Daoy (cell line): ENCODE data around the gene ARRB1. TPM values are rescaled to one million over a fixed set of nuclear protein-coding genes. Genes with fewer than 3 reads are reported as not detected.
"Not testable (repeated sequence)": the region's sequence is repeated elsewhere in the genome, so short reads cannot be mapped to it uniquely, and the experiment has no call there.

Source experiments
- DNase-seq: peaks from one replicate; pipeline ENCODE4 v3.0.0-alpha.2; 2015; ENCODE audit warnings: low read depth
- total RNA-seq: library from RNA; depleted of rRNA; stranded (reverse); fragments of >200 nt; shearing (Covaris generic); gene quantifications from 2 replicates; pipeline ENCODE4 v1.2.3, GENCODE V29; 2014

The ARRB1 gene
- total RNA-seq, 1 experiment from 2014 or later = 12.8 TPM

GRCh38 chr11:75344186-75344585 lies 7.3 kb downstream of the ARRB1 start:
- no peak for DNase-seq

GRCh38 chr11:75342966-75343870 lies 8.2 kb downstream of the ARRB1 start:
- DNase-seq = no peak

- DNase-seq = peak; percentile 26
Observed at GRCh38 chr11:75342231-75342918, 9.1 kb downstream of the ARRB1 start.

- DNase-seq = no peak
Observed at GRCh38 chr11:75341612-75342011, 9.8 kb downstream of the ARRB1 start.

- no peak for DNase-seq
Observed at GRCh38 chr11:75339685-75340409, 11.6 kb downstream of the ARRB1 start.

- DNase-seq = no peak
Observed at GRCh38 chr11:75338516-75339208, 12.8 kb downstream of the ARRB1 start.

GRCh38 chr11:75337195-75337654 lies 14.2 kb downstream of the ARRB1 start:
- peak; percentile 77 for DNase-seq

- no peak for DNase-seq
Observed at GRCh38 chr11:75334976-75335375, 16.5 kb downstream of the ARRB1 start.

- no peak for DNase-seq
Observed at GRCh38 chr11:75334402-75334891, 17.0 kb downstream of the ARRB1 start.

GRCh38 chr11:75333807-75334140 lies 17.7 kb downstream of the ARRB1 start:
- no peak for DNase-seq

GRCh38 chr11:75333022-75333806 lies 18.2 kb downstream of the ARRB1 start:
- DNase-seq = no peak

- not testable (repeated sequence) for DNase-seq
Observed at GRCh38 chr11:75331761-75332160, 19.7 kb downstream of the ARRB1 start.

GRCh38 chr11:75331304-75331703 lies 20.2 kb downstream of the ARRB1 start:
- not testable (repeated sequence) for DNase-seq

GRCh38 chr11:75330886-75331285 lies 20.6 kb downstream of the ARRB1 start:
- DNase-seq = not testable (repeated sequence)

- DNase-seq = no peak
Observed at GRCh38 chr11:75330291-75330690, 21.2 kb downstream of the ARRB1 start.

- peak; percentile 71 for DNase-seq
Observed at GRCh38 chr11:75328426-75329277, 22.8 kb downstream of the ARRB1 start.

- DNase-seq = peak; percentile 30
Observed at GRCh38 chr11:75326439-75326810, 25.0 kb downstream of the ARRB1 start.

GRCh38 chr11:75325713-75326438 lies 25.6 kb downstream of the ARRB1 start:
- DNase-seq = peak; percentile 89

- DNase-seq = no peak
Observed at GRCh38 chr11:75324740-75325139, 26.7 kb downstream of the ARRB1 start.
